Heart right ventricle (tissue), 16 donors: ENCODE data around the gene SLC38A4. TPM values are rescaled to one million over a fixed set of nuclear protein-coding genes. Genes with fewer than 3 reads are reported as not detected.

Experiments
- ATAC-seq, 8 donors: fragments of 200-7000 bp; cut with Tn5 transposase; one replicate each; pipeline ENCODE4 v1.9.1; 2020; ENCODE audit warnings: mild to moderate bottlenecking in 8 of 8, moderate library complexity in 8 of 8, moderate number of reproducible peaks in 1 of 8
- DNase-seq, 2 donors: peaks; one replicate each; pipeline ENCODE4 v3.0.0-alpha.2; 2020
- H3K27ac ChIP-seq, 10 donors: fragments of 200-600 bp; sonication (generic) in 2 of 10; one replicate each; pipeline versions ENCODE4 v1.5.0 to v1.8.0; 2020 to 2022; ENCODE audit warnings: mild to moderate bottlenecking in 3 of 10
- H3K27me3 ChIP-seq, 7 donors: fragments of 200-600 bp; one replicate each; pipeline ENCODE4 v1.8.0; 2021 to 2022; ENCODE audit warnings: mild to moderate bottlenecking in 2 of 7
- H3K36me3 ChIP-seq, 9 donors: fragments of 200-600 bp; sonication (generic) in 1 of 9; one replicate each; pipeline versions ENCODE4 v1.5.0 to v1.8.0; 2020 to 2022; ENCODE audit warnings: mild to moderate bottlenecking in 2 of 9
- H3K4me1 ChIP-seq, 9 donors: fragments of 200-600 bp; sonication (generic) in 1 of 9; one replicate each; pipeline versions ENCODE4 v1.5.0 to v1.8.0; 2020 to 2022; ENCODE audit warnings: mild to moderate bottlenecking in 4 of 9
- H3K4me3 ChIP-seq, 10 donors: fragments of 200-600 bp; sonication (generic) in 2 of 10; one replicate each; pipeline versions ENCODE4 v1.5.0 to v1.8.0; 2020 to 2022; ENCODE audit warnings: mild to moderate bottlenecking in 7 of 10, moderate library complexity in 2 of 10
- H3K9me3 ChIP-seq, 11 donors: fragments of 200-600 bp in 10 of 11; sonication (generic) in 2 of 11; one replicate each; pipeline versions ENCODE4 v1.5.0 to v1.8.0; 2013 to 2022; ENCODE audit warnings: mild to moderate bottlenecking in 2 of 11, control low read depth in 1 of 11, moderate library complexity in 1 of 11
- WGBS, 2 donors: extraction: QIAGEN DNeasy Blood & Tissue Kit; methylation state at CpG; one replicate each; pipeline ENCODE4 v1.1.7; 2013; ENCODE audit warnings: inconsistent platforms in 1 of 2; 5-methylcytosine and 5-hydroxymethylcytosine counted together
- intact Hi-C, 10 donors: fragments of 100-400 bp; cut with DNase I; formaldehyde crosslinking; loops; one replicate each; pipeline versions ENCODE4 v1.11.1 to v1.14.2; 2022
- polyA plus RNA-seq, 2 donors: library from polyadenylated mRNA; stranded (reverse); fragments of 200-250 nt; gene quantifications; one replicate each; pipeline ENCODE4 v1.2.3, GENCODE V29; 2013
- total RNA-seq, 10 donors: library from RNA; stranded (reverse); fragmentation: NEBNext Ultra II Directional in 3 of 10; extraction: Animal tissue kit (Norgen Biotek cat#: 25700) in 3 of 10; gene quantifications; one replicate each; pipeline versions ENCODE4 v1.2.1 to v1.2.4, GENCODE V29; 2021 to 2023
- TF ChIP-seq, protein P1 (sequence below), 9 donors: fragments of 200-600 bp; sonication (generic) in 2 of 9; IDR thresholded peaks; one replicate each; pipeline versions ENCODE4 v1.5.0 to v1.8.0; 2021 to 2022; ENCODE audit warnings: antibody characterized with exemption in 9 of 9, mild to moderate bottlenecking in 5 of 9, moderate library complexity in 1 of 9
- donor health status: Arrhythmogenic right ventricular cardiomyopathy.
- donor health status: ischemic (EF 13 %, LVEDD 7.1; RV severe dilation, severe dysfunction).
- donor health status: healthy with polysubstance abuse.
- donor health status: DM: no; HTN: yes; CAD: no.
- donor health status: DM: no; HTN: no; CAD: no.
- donor health status: ischemic (EF 25% LVEDD 6.9; RV normal size, moderate dysfunction).
- donor health status: ischemic (EF 25% LVEDD 5.7; RV mildly dilated, moderate dysfunction).
- donor health status: healthy.
- donor health status: DM: yes; HTN: yes; CAD: no.
- donor health status: Ischemic cardiomyopathy.
- donor health status: ischemic (EF 35%, LVEDD 5.7; RV mildly dilated, moderate dysfunction).
- donor health status: nonischemic (EF 11% LVEDD 7.7; RV severe dilation, severe dysfunction).
- donor health status: DM: yes; HTN: yes; CAD: no.
- donor health status: PGD.
- donor health status: ischemic (EF 29% LVEDD 5.4; RV normal size, mild dysfunction).
- donor health status: nonischemic (EF 23%, LVEDD 6.1; RV moderate dilation, normal function).

SLC38A4 gene
- total and polyA plus RNA-seq, 12 donors, result 0.06 to 2.3 (median 0.67) TPM; not detected in 2

DNA sequence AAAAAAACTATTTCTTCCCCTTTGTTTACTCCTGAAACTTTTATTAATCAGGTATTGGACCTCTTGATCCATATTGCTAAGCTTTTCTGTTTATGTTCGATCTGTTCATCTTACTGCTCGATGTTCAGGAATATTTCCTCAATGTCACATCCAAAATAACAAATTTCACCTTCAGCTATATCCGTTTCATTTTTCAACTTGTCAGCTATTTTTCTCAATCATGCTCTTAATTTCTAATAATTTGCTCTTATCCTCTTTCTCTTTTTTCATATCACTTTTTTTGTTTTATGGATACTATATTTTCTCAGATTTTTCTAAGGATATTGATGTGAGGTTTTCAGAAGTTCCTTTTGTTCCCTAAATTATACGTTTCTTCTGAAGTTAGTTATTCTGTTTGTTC lies 29.8 kb downstream of the SLC38A4 start:
- H3K36me3 ChIP-seq, result no peaks in the 10 kb centered on the region
- H3K4me1 ChIP-seq, result no peaks in the 10 kb centered on the region
- TF ChIP-seq, protein P1, sequence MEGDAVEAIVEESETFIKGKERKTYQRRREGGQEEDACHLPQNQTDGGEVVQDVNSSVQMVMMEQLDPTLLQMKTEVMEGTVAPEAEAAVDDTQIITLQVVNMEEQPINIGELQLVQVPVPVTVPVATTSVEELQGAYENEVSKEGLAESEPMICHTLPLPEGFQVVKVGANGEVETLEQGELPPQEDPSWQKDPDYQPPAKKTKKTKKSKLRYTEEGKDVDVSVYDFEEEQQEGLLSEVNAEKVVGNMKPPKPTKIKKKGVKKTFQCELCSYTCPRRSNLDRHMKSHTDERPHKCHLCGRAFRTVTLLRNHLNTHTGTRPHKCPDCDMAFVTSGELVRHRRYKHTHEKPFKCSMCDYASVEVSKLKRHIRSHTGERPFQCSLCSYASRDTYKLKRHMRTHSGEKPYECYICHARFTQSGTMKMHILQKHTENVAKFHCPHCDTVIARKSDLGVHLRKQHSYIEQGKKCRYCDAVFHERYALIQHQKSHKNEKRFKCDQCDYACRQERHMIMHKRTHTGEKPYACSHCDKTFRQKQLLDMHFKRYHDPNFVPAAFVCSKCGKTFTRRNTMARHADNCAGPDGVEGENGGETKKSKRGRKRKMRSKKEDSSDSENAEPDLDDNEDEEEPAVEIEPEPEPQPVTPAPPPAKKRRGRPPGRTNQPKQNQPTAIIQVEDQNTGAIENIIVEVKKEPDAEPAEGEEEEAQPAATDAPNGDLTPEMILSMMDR (IDR thresholded peaks at IDR 0.05), result no peak
- peaks cover 0 to 12% (median 0%) of the 10 kb centered on the region in 11 donors for H3K9me3 ChIP-seq
- no peak for ATAC-seq
- H3K27ac ChIP-seq, result no peak overlapping the region
- no peak for DNase-seq
- intact Hi-C loops, result loop anchor here in 1 of 10 donors (5.0 kb wide), 1 partner anchor 1264 kb away; no protein-coding TSS in a partner anchor
- no peaks in the 10 kb centered on the region for H3K27me3 ChIP-seq
- 94 to 97% methylated on average over 4 of the region's 4 CpGs for WGBS, 2 donors
- H3K4me3 ChIP-seq, result no peak overlapping the region

- WGBS, 2 donors, result 88 to 95% methylated on average over 1 of the region's 1 CpG
- TF ChIP-seq, protein P1 (IDR thresholded peaks at IDR 0.05), result no peak
- Histone ChIP-seq H3K4me1 (no peaks in the 10 kb centered on the region), H3K4me3 (no peak overlapping the region), H3K27me3 (no peaks in the 10 kb centered on the region), H3K27ac (no peak overlapping the region), H3K36me3 (no peaks in the 10 kb centered on the region), H3K9me3 (peaks cover 0 to 12% (median 0%) of the 10 kb centered on the region in 11 donors)
- DNase-seq (no peak), ATAC-seq (no peak)
- intact Hi-C loops, result loop anchor here in 1 of 10 donors (5.0 kb wide), 1 partner anchor 1262 kb away; no protein-coding TSS in a partner anchor
Observed at GRCh38 chr12:46794593-46795190, 31.1 kb downstream of the SLC38A4 start.

DNA sequence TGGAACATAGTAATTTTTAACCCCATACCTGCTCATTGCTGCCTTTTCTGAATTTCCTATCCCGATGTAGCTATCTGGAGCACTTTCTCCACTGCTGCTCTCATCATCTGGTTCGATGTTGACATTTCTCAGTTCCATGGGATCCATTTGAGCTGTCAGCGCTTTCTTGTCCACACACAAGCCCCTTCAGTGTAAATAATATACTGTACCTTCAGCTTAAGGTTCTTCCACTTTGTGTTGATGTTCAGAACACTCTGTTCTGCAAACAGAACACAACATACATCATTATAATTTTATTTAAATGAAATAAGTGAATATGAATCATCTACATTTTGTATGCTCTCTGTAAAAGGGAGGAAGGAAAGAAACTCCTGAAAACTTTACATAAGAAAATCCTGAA lies 32.9 kb downstream of the SLC38A4 start:
- no peak for ATAC-seq
- 62 to 69% methylated on average over 3 of the region's 3 CpGs for WGBS, 2 donors
- TF ChIP-seq, protein P1 (IDR thresholded peaks at IDR 0.05), result no peak
- Histone ChIP-seq H3K4me1 (no peaks in the 10 kb centered on the region), H3K36me3 (no peaks in the 10 kb centered on the region), H3K27me3 (no peaks in the 10 kb centered on the region), H3K4me3 (no peak overlapping the region), H3K9me3 (peaks cover 0 to 12% (median 0%) of the 10 kb centered on the region in 11 donors), H3K27ac (no peak overlapping the region)
- no peak for DNase-seq
- intact Hi-C loops, result no loop called here

DNA sequence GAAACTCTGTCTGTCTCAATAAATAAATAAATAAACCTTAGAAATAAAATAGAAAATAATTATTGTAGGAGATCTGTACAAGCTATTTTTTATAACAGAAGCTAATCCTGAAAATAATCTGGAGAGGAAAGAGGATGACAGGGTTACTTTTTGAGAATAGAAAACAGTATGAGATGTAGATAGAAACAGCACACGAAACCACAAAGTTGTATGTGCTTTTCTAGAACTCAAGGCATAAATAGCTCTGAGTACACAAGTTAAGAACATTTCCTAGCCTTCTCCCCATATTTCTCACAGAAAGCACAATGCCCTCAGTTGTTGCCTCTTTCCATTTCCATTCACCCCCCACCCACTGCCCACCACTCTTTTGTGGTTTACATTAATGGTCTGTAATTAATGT lies 35.7 kb downstream of the SLC38A4 start:
- H3K36me3 ChIP-seq, result no peaks in the 10 kb centered on the region
- peaks cover 0 to 12% (median 0%) of the 10 kb centered on the region in 11 donors for H3K9me3 ChIP-seq
- H3K4me3 ChIP-seq, result no peak overlapping the region
- intact Hi-C loops, result no loop called here
- ATAC-seq, result no peak
- WGBS, 2 donors, result 95 to 100% methylated on average over 1 of the region's 1 CpG
- no peak overlapping the region for H3K27ac ChIP-seq
- no peaks in the 10 kb centered on the region for H3K27me3 ChIP-seq
- H3K4me1 ChIP-seq, result no peaks in the 10 kb centered on the region
- TF ChIP-seq, protein P1 (IDR thresholded peaks at IDR 0.05), result no peak
- DNase-seq, result no peak
